GM10248 (cell line): ENCODE results near the gene DCLRE1C.
A peak's percentile ranks its signal among the peaks of the same experiment; 100 is the strongest.
"Not testable (repeated sequence)": the region's sequence is repeated elsewhere in the genome, so short reads cannot be mapped to it uniquely, and the experiment has no call there.

ENCODE experiments used
- CTCF ChIA-PET: fragments of 300-600 bp; sonication (Branson Sonifier 250); formaldehyde crosslinking; extraction: SDS; loops from one replicate; lab custom pipeline; 2021; ENCODE audit warnings: antibody characterized with exemption; lab: Yijun Ruan, JAX
- POLR2A ChIA-PET: fragments of 350-650 bp; sonication (Branson Sonifier 250); formaldehyde crosslinking; extraction: SDS; loops from one replicate; lab custom pipeline; 2020; ENCODE audit warnings: antibody characterized with exemption; lab: Yijun Ruan, JAX
- DNase-seq: peaks from one replicate; pipeline ENCODE4 v3.0.0; 2012; ENCODE audit errors: extremely low spot score
- CTCF ChIP-seq: IDR thresholded peaks from 2 replicates; pipeline ENCODE4 v1.5.1; 2012; ENCODE audit warnings: mild to moderate bottlenecking, low read depth; ENCODE audit errors: extremely low read depth, missing control alignments, control extremely low read depth

DCLRE1C gene

GRCh38 chr10:14954001-14954770, at the start of gene DCLRE1C:
TSS of gene DCLRE1C (minus strand) at chr10:14954096. CDS start at chr10:14954010, 86 bp downstream.
- peak; percentile 91 for DNase-seq
- no peak for TF ChIP-seq CTCF
- POLR2A ChIA-PET, result interaction anchor here (0.7 to 1.8 kb wide), 2 partner anchors 76 to 1777 kb away, joined by 4 read pairs; partner anchors contain the start of gene SUV39H2
- CTCF ChIA-PET, result interaction anchor here (1.0 to 3.0 kb wide), 7 partner anchors 11 to 417 kb away, joined by 3 to 13 read pairs (median 5); partner anchors contain the start of gene SUV39H2

DNA sequence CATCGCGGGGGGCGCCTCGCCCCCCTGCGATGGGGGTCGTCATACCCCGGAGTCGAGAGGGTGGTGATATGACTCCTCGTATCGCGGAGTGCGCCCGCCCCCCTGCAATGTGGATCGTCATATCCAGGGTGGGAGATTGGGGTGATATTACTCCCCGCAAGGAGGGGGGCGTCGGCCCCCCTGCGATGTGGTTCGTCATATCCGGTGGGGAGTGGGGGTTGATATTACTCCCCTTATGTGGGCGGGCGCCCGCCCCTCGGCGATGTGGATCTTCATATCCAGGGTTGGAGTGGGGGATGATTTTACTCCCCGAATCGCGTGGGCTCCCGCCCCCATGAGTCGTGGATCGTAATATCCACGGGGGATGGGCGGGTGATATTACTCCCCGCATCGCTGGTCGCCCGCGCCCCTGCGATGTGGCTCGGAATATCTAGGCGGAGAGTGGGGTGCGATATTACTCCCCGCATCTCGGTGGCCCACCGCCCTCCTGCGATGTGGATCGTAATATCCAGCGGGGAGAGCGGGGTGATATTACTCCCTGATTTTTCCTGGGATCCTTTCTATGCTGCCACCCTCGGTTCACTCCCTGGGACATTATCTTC, 42.2 kb upstream of the DCLRE1C start:
- POLR2A ChIA-PET, result no interaction called here
- CTCF ChIA-PET, result no interaction called here
- TF ChIP-seq CTCF, result no peak
- DNase-seq, result no peak

DNA sequence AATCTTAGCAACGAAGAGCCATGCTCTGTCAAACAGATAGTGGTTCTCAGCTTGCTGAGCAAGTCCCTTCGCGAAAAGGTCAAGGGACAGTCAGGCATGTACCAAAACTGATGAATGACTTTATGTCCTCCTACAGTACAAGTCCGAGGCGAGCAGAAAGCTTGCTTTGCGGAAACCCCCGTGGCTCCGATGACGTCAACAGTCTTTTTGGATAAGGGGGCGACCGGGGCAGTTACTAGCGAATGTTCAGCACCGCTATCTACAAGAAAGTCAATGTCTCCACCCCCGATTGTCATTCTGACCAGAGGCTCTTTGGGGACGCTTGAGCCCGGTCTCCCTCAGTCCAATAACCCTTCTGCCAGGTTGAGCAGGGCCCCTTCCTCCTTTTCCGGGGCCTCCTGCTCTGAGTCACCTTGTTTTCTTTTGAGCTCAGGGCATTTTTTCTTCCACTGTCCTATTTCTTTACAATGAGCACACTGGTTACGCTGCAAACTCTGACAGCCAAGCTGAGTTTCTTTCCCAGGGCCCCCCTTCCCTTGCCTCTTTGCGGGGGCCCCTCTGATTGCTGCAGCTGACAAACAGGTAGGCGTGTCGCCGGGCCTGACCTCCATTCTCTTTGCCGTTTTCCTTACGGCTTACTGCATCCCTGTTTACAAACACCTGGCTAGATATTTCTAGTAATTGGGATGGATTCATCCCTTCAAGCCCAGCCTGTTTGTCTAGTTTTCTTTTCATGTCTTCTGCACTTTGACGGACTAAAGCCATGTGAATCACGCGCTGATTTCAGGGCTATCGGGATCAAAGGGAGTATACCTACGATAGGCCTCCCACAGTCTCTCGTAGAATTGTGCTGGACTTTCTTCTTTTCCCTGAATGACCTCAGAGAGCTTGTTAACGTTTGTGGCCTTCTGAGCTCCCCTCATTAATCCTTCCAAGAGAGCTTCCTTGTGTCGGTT, 39.9 kb upstream of the DCLRE1C start:
- POLR2A ChIA-PET, DNase-seq: not testable (repeated sequence)
- CTCF ChIA-PET, result interaction anchor here (0.9 kb wide), 1 partner anchor 13 kb away, joined by 3 read pairs; no protein-coding TSS in a partner anchor

- DNase-seq, POLR2A ChIA-PET, CTCF ChIA-PET: not testable (repeated sequence)
Observed at GRCh38 chr10:14992336-14992735, 38.4 kb upstream of the DCLRE1C start.

DNA sequence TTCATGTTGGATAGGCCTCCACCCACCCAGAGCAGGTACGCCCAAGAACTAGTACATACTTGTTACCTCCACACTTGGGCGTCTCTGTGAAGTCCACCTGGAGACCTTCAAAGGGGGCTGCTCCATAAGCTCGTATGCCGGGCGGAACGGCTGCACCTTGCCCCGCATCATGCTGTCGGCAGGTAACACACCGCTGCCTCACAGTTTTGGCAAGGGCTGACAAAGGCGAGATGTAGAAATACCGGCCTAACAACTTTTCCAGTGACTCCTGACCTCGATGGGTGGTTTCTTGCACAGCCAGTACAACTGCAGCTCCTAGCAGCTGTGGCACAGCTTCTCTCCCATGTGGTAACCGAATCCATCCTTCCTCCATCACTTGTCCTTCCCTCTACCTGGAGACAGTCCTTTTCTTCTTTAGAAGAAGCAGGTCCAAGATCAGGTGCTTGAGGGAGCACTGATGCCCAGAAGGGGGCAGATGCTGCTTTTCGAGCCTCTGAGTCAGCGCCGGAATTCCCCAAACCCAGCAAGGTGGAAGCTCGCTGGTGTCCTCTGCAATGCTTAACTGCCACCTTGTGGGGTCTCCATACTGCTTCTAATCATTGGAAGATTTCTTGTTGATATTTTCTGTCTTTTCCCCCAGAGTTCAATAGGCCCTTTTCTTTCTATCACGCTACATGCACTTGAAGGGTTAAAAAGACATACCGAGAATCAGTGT, 37.3 kb upstream of the DCLRE1C start:
- CTCF ChIA-PET, result not testable (repeated sequence)

GRCh38 chr10:14989552-14989951, 35.7 kb upstream of the DCLRE1C start:
- DNase-seq, CTCF ChIA-PET, POLR2A ChIA-PET: not testable (repeated sequence)

More for the DNA sequence above, 37.3 kb upstream of the DCLRE1C start:
- DNase-seq, result peak; percentile 31
- TF ChIP-seq CTCF, result peak; percentile 36
- POLR2A ChIA-PET, result not testable (repeated sequence)

- ChIA-PET POLR2A (no interaction called here), CTCF (interaction anchor here (2.5 kb wide), 1 partner anchor 11 kb away, joined by 11 read pairs; no protein-coding TSS in a partner anchor)
- TF ChIP-seq CTCF, result no peak
- DNase-seq, result no peak
Observed at GRCh38 chr10:14982744-14983143, 28.8 kb upstream of the DCLRE1C start.
